Measurements from ENCODE around the gene SCAMP5. TPM values are rescaled to one million over a fixed set of nuclear protein-coding genes. Genes with fewer than 3 reads are reported as not detected.
A peak's percentile ranks its signal among the peaks of the same experiment; 100 is the strongest.

Gene SCAMP5
- total RNA-seq, 1 experiment from 2014 or later = 6.2 TPM

DNA sequence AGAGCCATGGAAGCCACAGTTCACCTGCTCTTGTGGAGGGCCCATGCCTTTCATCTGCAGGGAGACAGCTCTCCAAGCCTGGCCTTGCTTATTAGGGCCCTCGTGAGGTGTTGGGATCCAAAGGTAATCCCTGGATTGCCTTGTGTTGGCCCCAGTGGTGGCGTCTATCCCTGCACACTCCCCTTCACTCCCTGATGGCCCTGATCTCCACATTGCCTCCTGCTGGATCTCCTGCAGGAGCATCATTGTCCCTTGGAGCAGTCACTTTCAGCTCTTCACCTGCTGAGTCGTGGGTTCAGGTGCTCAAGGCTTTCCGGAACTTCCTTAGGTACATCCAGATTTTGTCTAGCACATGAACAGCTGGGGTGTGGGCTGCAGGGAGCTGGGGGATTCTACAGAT, 35.1 kb downstream of the SCAMP5 start:
- intact Hi-C loops (cut with micrococcal nuclease) = no loop called here
- BruUV-seq (replicated peaks) = no TSS peak
- H3K9me2 ChIP-seq (ENCODE audit: insufficient read depth) = no peaks in the 10 kb centered on the region
- H3K4me3 ChIP-seq (replicated peaks in 1 of 2; ENCODE audit: low read depth in 1 of 2, low read length in 2 of 2) = no peak overlapping the region
- DNase-seq (ENCODE audit: low read depth, low spot score) (no peak), ATAC-seq (peak; percentile 30; the same call in 1 of the 2 replicates)
- H3K27ac ChIP-seq (ENCODE audit: low read depth, low read length) = no peak overlapping the region
- H3K79me2 ChIP-seq (ENCODE audit: insufficient read depth, low read length) = peaks cover 23% of the 10 kb centered on the region
- no peaks in the 10 kb centered on the region for H3K9me3 ChIP-seq (ENCODE audit: control insufficient read depth in 1 of 2, insufficient read depth in 1 of 2, low read depth in 1 of 2, low read length in 2 of 2)
- H3K9ac ChIP-seq (ENCODE audit: low read length) = no peak overlapping the region
- no peaks in the 10 kb centered on the region for H4K20me1 ChIP-seq (ENCODE audit: insufficient read depth)
- peaks cover 2 to 15% of the 10 kb centered on the region in 2 experiments; a peak in 2 of 4 replicates for H3K36me3 ChIP-seq (ENCODE audit: control insufficient read depth in 1 of 2, insufficient read depth in 2 of 2, low read length in 2 of 2)
- H3K4me2 ChIP-seq (ENCODE audit: low read length) = 0 out of 2 replicates have a peak overlapping the region, but pooled peaks have one; percentile 15
- CTCF ChIA-PET = interaction anchor here (0.9 to 3.4 kb wide), 3 partner anchors 171 to 178 kb away, joined by 3 to 33 read pairs (median 14); partner anchors contain the start of gene C15orf39
- RAD21 ChIA-PET (ENCODE audit: low non-redundant PET in 1 of 2, low total read pairs in 2 of 2, uncharacterized antibody in 2 of 2, unreplicated experiment in 2 of 2) = interaction anchor here (1.4 to 3.0 kb wide), 3 partner anchors 171 to 174 kb away, joined by 3 to 10 read pairs (median 7); partner anchors contain the start of gene C15orf39 (in 1 of the 2)
- TF ChIP-seq FOSL1 (IDR thresholded peaks at IDR 0.05; ENCODE audit: low read depth) (no peak), CEBPB (IDR thresholded peaks at IDR 0.05; ENCODE audit: low read depth) (no peak)
- TF ChIP-seq, protein P1, sequence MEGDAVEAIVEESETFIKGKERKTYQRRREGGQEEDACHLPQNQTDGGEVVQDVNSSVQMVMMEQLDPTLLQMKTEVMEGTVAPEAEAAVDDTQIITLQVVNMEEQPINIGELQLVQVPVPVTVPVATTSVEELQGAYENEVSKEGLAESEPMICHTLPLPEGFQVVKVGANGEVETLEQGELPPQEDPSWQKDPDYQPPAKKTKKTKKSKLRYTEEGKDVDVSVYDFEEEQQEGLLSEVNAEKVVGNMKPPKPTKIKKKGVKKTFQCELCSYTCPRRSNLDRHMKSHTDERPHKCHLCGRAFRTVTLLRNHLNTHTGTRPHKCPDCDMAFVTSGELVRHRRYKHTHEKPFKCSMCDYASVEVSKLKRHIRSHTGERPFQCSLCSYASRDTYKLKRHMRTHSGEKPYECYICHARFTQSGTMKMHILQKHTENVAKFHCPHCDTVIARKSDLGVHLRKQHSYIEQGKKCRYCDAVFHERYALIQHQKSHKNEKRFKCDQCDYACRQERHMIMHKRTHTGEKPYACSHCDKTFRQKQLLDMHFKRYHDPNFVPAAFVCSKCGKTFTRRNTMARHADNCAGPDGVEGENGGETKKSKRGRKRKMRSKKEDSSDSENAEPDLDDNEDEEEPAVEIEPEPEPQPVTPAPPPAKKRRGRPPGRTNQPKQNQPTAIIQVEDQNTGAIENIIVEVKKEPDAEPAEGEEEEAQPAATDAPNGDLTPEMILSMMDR (IDR thresholded peaks at IDR 0.05 in 2 of 3, conservative IDR thresholded peaks at IDR 0.05 in 1 of 3; ENCODE audit: borderline replicate concordance in 1 of 3, insufficient read depth in 1 of 3, low read depth in 2 of 3, low read length in 2 of 3) = peak in 1 of 3 experiments; percentile 21; a peak in 2 of 6 replicates
- no peaks in the 10 kb centered on the region for H3K27me3 ChIP-seq (ENCODE audit: insufficient read depth, low read length)
- H3K4me1 ChIP-seq (ENCODE audit: control insufficient read depth in 1 of 2, insufficient read depth in 2 of 2, low read length in 2 of 2) = peaks cover 15 to 23% of the 10 kb centered on the region in 2 experiments
- no peak overlapping the region for H2AFZ ChIP-seq (ENCODE audit: low read depth, low read length, poor library complexity, severe bottlenecking)
- POLR2A ChIA-PET = no interaction called here

DNA sequence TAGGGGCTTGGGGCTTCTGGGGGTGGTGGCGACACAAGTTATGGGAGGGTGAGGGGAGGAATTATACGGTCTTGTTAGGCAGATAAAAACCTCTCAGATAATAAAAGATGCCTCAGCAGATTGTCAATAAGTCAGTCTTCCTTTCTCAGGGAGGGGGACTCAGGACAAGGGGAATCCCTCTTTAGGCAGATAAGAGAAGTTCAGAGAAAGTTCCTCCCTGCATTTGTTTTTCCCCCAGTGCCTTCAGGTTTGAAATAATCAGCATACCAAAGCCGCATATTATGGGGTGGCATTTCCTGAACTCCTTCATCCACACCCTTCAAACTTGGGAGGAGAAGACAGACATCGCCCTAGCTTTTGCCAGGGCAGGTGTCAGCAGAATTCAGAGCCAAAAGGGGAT, 36.5 kb downstream of the SCAMP5 start:
- Histone ChIP-seq H3K9ac (ENCODE audit: low read length) (no peak overlapping the region), H2AFZ (ENCODE audit: low read depth, low read length, poor library complexity, severe bottlenecking) (no peak overlapping the region), H4K20me1 (ENCODE audit: insufficient read depth) (no peaks in the 10 kb centered on the region), H3K36me3 (ENCODE audit: control insufficient read depth in 1 of 2, insufficient read depth in 2 of 2, low read length in 2 of 2) (peaks cover 2 to 15% of the 10 kb centered on the region in 2 experiments; a peak in 2 of 4 replicates), H3K4me1 (ENCODE audit: control insufficient read depth in 1 of 2, insufficient read depth in 2 of 2, low read length in 2 of 2) (peaks cover 29 to 37% of the 10 kb centered on the region in 2 experiments), H3K79me2 (ENCODE audit: insufficient read depth, low read length) (peaks cover 23% of the 10 kb centered on the region), H3K4me3 (replicated peaks in 1 of 2; ENCODE audit: low read depth in 1 of 2, low read length in 2 of 2) (no peak overlapping the region), H3K27me3 (ENCODE audit: insufficient read depth, low read length) (no peaks in the 10 kb centered on the region), H3K9me3 (ENCODE audit: control insufficient read depth in 1 of 2, insufficient read depth in 1 of 2, low read depth in 1 of 2, low read length in 2 of 2) (no peaks in the 10 kb centered on the region), H3K27ac (ENCODE audit: low read depth, low read length) (no peak overlapping the region), H3K4me2 (ENCODE audit: low read length) (no peak overlapping the region), H3K9me2 (ENCODE audit: insufficient read depth) (no peaks in the 10 kb centered on the region)
- DNase-seq (ENCODE audit: low read depth, low spot score) = no peak
- POLR2A ChIA-PET = no interaction called here
- ATAC-seq = no peak
- intact Hi-C loops (cut with micrococcal nuclease) = no loop called here
- RAD21 ChIA-PET (ENCODE audit: low non-redundant PET in 1 of 2, low total read pairs in 2 of 2, uncharacterized antibody in 2 of 2, unreplicated experiment in 2 of 2) = interaction anchor here in 1 of 2 experiments (3.0 kb wide), 1 partner anchor 173 kb away, joined by 10 read pairs; no protein-coding TSS in a partner anchor
- no peak for TF ChIP-seq CBX3 (IDR thresholded peaks at IDR 0.05; ENCODE audit: low read depth)
- TF ChIP-seq CEBPB (IDR thresholded peaks at IDR 0.05; ENCODE audit: low read depth) = no peak
- no peak for TF ChIP-seq ELF1 (IDR thresholded peaks at IDR 0.05; ENCODE audit: borderline replicate concordance, low read depth)
- TF ChIP-seq, protein P2, sequence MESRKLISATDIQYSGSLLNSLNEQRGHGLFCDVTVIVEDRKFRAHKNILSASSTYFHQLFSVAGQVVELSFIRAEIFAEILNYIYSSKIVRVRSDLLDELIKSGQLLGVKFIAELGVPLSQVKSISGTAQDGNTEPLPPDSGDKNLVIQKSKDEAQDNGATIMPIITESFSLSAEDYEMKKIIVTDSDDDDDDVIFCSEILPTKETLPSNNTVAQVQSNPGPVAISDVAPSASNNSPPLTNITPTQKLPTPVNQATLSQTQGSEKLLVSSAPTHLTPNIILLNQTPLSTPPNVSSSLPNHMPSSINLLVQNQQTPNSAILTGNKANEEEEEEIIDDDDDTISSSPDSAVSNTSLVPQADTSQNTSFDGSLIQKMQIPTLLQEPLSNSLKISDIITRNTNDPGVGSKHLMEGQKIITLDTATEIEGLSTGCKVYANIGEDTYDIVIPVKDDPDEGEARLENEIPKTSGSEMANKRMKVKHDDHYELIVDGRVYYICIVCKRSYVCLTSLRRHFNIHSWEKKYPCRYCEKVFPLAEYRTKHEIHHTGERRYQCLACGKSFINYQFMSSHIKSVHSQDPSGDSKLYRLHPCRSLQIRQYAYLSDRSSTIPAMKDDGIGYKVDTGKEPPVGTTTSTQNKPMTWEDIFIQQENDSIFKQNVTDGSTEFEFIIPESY (IDR thresholded peaks at IDR 0.05; ENCODE audit: extremely low read depth, insufficient replicate concordance, low read length) = no peak
- TF ChIP-seq TCF7L2 (IDR thresholded peaks at IDR 0.05; ENCODE audit: borderline replicate concordance, extremely low read depth, insufficient read depth, insufficient read length) = no peak
- no peak for TF ChIP-seq FOSL1 (IDR thresholded peaks at IDR 0.05; ENCODE audit: low read depth)
- no peak for TF ChIP-seq RAD21 (IDR thresholded peaks at IDR 0.05; ENCODE audit: low read depth)
- no peak for TF ChIP-seq JUND (IDR thresholded peaks at IDR 0.05)
- TF ChIP-seq EZH2phosphoT487 (IDR thresholded peaks at IDR 0.05; ENCODE audit: borderline replicate concordance) = no peak
- no peak for TF ChIP-seq SP1 (IDR thresholded peaks at IDR 0.05; ENCODE audit: low read depth)
- no peak for TF ChIP-seq POLR2AphosphoS5 (IDR thresholded peaks at IDR 0.05; ENCODE audit: low read depth, low read length)
- TF ChIP-seq, protein P1 (IDR thresholded peaks at IDR 0.05 in 2 of 3, conservative IDR thresholded peaks at IDR 0.05 in 1 of 3; ENCODE audit: borderline replicate concordance in 1 of 3, insufficient read depth in 1 of 3, low read depth in 2 of 3, low read length in 2 of 3) = no peak
- CTCF ChIA-PET = interaction anchor here (0.6 to 3.4 kb wide), 3 partner anchors 59 to 172 kb away, joined by 3 to 33 read pairs (median 3); partner anchors contain the start of gene C15orf39
- no TSS peak for BruUV-seq (replicated peaks)
